Measurements from ENCODE around the gene TMEM200A.

- TF ChIP-seq TAF1 (IDR thresholded peaks at IDR 0.05; ENCODE audit: borderline replicate concordance, low read depth, low read length) (no peak), POLR2AphosphoS5 (IDR thresholded peaks at IDR 0.05; ENCODE audit: low read depth, low read length) (no peak)
Measured at GRCh38 chr6:130394246-130394645, 28.4 kb downstream of the TMEM200A start.

Data from GM12892 (cell line).